ENCODE measurements around the gene HMCES. TPM values are rescaled to one million over a fixed set of nuclear protein-coding genes. Genes with fewer than 3 reads are reported as not detected.

The HMCES gene
- total RNA-seq, 1 donor from 2014 or later: 36.4 TPM

DNA sequence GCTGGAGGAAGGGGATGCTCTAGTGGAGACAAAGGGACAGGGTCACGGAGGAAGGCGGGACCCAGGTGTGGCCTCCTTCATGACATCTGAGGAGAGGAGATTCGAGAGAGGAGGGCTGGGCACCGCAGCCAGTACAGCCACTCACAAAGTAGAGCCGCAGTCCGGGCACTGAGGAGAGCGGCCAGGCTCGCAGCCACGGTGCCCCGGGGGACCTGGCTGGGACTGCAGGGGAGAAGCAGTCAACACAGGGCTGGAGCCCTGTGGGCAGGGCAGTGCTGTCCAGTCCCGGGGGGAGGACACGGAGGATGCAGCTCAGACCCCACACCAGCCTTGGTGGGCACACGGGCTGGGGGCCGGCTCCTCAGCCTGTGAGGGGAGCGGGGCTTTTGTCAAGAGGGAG, 40.3 kb downstream of the HMCES start:
- TF ChIP-seq, protein P1, sequence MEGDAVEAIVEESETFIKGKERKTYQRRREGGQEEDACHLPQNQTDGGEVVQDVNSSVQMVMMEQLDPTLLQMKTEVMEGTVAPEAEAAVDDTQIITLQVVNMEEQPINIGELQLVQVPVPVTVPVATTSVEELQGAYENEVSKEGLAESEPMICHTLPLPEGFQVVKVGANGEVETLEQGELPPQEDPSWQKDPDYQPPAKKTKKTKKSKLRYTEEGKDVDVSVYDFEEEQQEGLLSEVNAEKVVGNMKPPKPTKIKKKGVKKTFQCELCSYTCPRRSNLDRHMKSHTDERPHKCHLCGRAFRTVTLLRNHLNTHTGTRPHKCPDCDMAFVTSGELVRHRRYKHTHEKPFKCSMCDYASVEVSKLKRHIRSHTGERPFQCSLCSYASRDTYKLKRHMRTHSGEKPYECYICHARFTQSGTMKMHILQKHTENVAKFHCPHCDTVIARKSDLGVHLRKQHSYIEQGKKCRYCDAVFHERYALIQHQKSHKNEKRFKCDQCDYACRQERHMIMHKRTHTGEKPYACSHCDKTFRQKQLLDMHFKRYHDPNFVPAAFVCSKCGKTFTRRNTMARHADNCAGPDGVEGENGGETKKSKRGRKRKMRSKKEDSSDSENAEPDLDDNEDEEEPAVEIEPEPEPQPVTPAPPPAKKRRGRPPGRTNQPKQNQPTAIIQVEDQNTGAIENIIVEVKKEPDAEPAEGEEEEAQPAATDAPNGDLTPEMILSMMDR (IDR thresholded peaks at IDR 0.05; ENCODE audit: unreplicated experiment): no peak
- H3K36me3 Mint-ChIP-seq (ENCODE audit: low read depth, unreplicated experiment): peaks cover 8% of the 10 kb centered on the region
- no peaks in the 10 kb centered on the region for H3K9me3 Mint-ChIP-seq (ENCODE audit: unreplicated experiment)
- no peak overlapping the region for H3K4me3 Mint-ChIP-seq (ENCODE audit: unreplicated experiment)
- H3K27me3 Mint-ChIP-seq (ENCODE audit: unreplicated experiment): peaks cover 15% of the 10 kb centered on the region
- DNase-seq (ENCODE audit: low spot score): no peak
- H3K4me1 Mint-ChIP-seq (ENCODE audit: unreplicated experiment): peaks cover 4% of the 10 kb centered on the region
- no peak overlapping the region for H3K27ac Mint-ChIP-seq (ENCODE audit: unreplicated experiment)

- no peak overlapping the region for H3K27ac Mint-ChIP-seq (ENCODE audit: unreplicated experiment)
- no peak overlapping the region for H3K4me3 Mint-ChIP-seq (ENCODE audit: unreplicated experiment)
- no peaks in the 10 kb centered on the region for H3K9me3 Mint-ChIP-seq (ENCODE audit: unreplicated experiment)
- peaks cover 5% of the 10 kb centered on the region for H3K36me3 Mint-ChIP-seq (ENCODE audit: low read depth, unreplicated experiment)
- no peak for DNase-seq (ENCODE audit: low spot score)
- TF ChIP-seq, protein P1 (IDR thresholded peaks at IDR 0.05; ENCODE audit: unreplicated experiment): no peak
- H3K27me3 Mint-ChIP-seq (ENCODE audit: unreplicated experiment): peaks cover 10% of the 10 kb centered on the region
- no peaks in the 10 kb centered on the region for H3K4me1 Mint-ChIP-seq (ENCODE audit: unreplicated experiment)
Observed at GRCh38 chr3:129320261-129320660, 41.6 kb downstream of the HMCES start.

GRCh38 chr3:129320825-129321487, 42.3 kb downstream of the HMCES start:
- no peak overlapping the region for H3K4me3 Mint-ChIP-seq (ENCODE audit: unreplicated experiment)
- no peaks in the 10 kb centered on the region for H3K9me3 Mint-ChIP-seq (ENCODE audit: unreplicated experiment)
- DNase-seq (ENCODE audit: low spot score): no peak
- H3K36me3 Mint-ChIP-seq (ENCODE audit: low read depth, unreplicated experiment): peaks cover 5% of the 10 kb centered on the region
- no peaks in the 10 kb centered on the region for H3K4me1 Mint-ChIP-seq (ENCODE audit: unreplicated experiment)
- no peak overlapping the region for H3K27ac Mint-ChIP-seq (ENCODE audit: unreplicated experiment)
- TF ChIP-seq, protein P1 (IDR thresholded peaks at IDR 0.05; ENCODE audit: unreplicated experiment): no peak
- peaks cover 10% of the 10 kb centered on the region for H3K27me3 Mint-ChIP-seq (ENCODE audit: unreplicated experiment)

- DNase-seq (ENCODE audit: low spot score): no peak
- Mint-ChIP-seq H3K27me3 (ENCODE audit: unreplicated experiment) (peaks cover 10% of the 10 kb centered on the region), H3K9me3 (ENCODE audit: unreplicated experiment) (no peaks in the 10 kb centered on the region), H3K4me1 (ENCODE audit: unreplicated experiment) (no peaks in the 10 kb centered on the region), H3K4me3 (ENCODE audit: unreplicated experiment) (no peak overlapping the region), H3K36me3 (ENCODE audit: low read depth, unreplicated experiment) (peaks cover 5% of the 10 kb centered on the region), H3K27ac (ENCODE audit: unreplicated experiment) (no peak overlapping the region)
- TF ChIP-seq, protein P1 (IDR thresholded peaks at IDR 0.05; ENCODE audit: unreplicated experiment): no peak
Observed at GRCh38 chr3:129321887-129322286, 43.2 kb downstream of the HMCES start.

- no peak for DNase-seq (ENCODE audit: low spot score)
- Mint-ChIP-seq H3K27ac (ENCODE audit: unreplicated experiment) (no peak overlapping the region), H3K4me3 (ENCODE audit: unreplicated experiment) (no peak overlapping the region), H3K27me3 (ENCODE audit: unreplicated experiment) (peaks cover 3% of the 10 kb centered on the region), H3K36me3 (ENCODE audit: low read depth, unreplicated experiment) (peaks cover under 1% of the 10 kb centered on the region), H3K9me3 (ENCODE audit: unreplicated experiment) (no peaks in the 10 kb centered on the region), H3K4me1 (ENCODE audit: unreplicated experiment) (no peaks in the 10 kb centered on the region)
- TF ChIP-seq, protein P1 (IDR thresholded peaks at IDR 0.05; ENCODE audit: unreplicated experiment): no peak
Observed at GRCh38 chr3:129323651-129324294, 45.1 kb downstream of the HMCES start.
